ENCODE data around the gene NPY5R.

GRCh38 chr4:163380703-163381102 lies 37.0 kb downstream of the NPY5R start:
- no peak for TF ChIP-seq POLR2A (IDR thresholded peaks at IDR 0.05; ENCODE audit: low read depth, low read length)
- TF ChIP-seq CTCF (conservative IDR thresholded peaks at IDR 0.05; ENCODE audit: low read depth, low read length), result no peak
- no peak for TF ChIP-seq MAZ (IDR thresholded peaks at IDR 0.05; ENCODE audit: borderline replicate concordance, low read depth, low read length)
- no peak for TF ChIP-seq MXI1 (IDR thresholded peaks at IDR 0.05; ENCODE audit: borderline replicate concordance, low read depth, low read length)
- TF ChIP-seq RFX5 (IDR thresholded peaks at IDR 0.05; ENCODE audit: low read depth, low read length), result no peak
- no peak for TF ChIP-seq USF2 (IDR thresholded peaks at IDR 0.05; ENCODE audit: low read depth, low read length)
- TF ChIP-seq RAD21 (IDR thresholded peaks at IDR 0.05; ENCODE audit: low read length), result no peak
- TF ChIP-seq RCOR1 (IDR thresholded peaks at IDR 0.05; ENCODE audit: insufficient replicate concordance, low read length), result no peak
- TF ChIP-seq BHLHE40 (IDR thresholded peaks at IDR 0.05; ENCODE audit: low read depth, low read length), result no peak
- no peak for TF ChIP-seq MAFK (IDR thresholded peaks at IDR 0.05; ENCODE audit: low read depth, low read length)

Measured in IMR-90 (cell line).